T-helper 2 cell treated with Interferon-gamma antibody and Interleukin-4, amounts not matched to agents 5 μg/mL and 100 μg/mL, for 36 hours (primary cell): Measurements from ENCODE around the gene RCSD1.
"Not testable (repeated sequence)": the region's sequence is repeated elsewhere in the genome, so short reads cannot be mapped to it uniquely, and the experiment has no call there.

Experiments
- DNase-seq: peaks from one replicate; pipeline ENCODE4 v3.0.0; 2021; ENCODE audit warnings: low spot score
- H3K27ac Mint-ChIP-seq: one replicate; pipeline ENCODE4 v1.8.0; 2021; ENCODE audit warnings: mild to moderate bottlenecking, mixed read lengths
- H3K27me3 Mint-ChIP-seq: one replicate; pipeline ENCODE4 v1.8.0; 2021; ENCODE audit warnings: low read depth, mixed read lengths
- H3K36me3 Mint-ChIP-seq: one replicate; pipeline ENCODE4 v1.8.0; 2021; ENCODE audit warnings: low read depth, mixed read lengths
- H3K4me1 Mint-ChIP-seq: one replicate; pipeline ENCODE4 v1.8.0; 2021; ENCODE audit warnings: low read depth, mixed read lengths
- H3K4me3 Mint-ChIP-seq: one replicate; pipeline ENCODE4 v1.8.0; 2022; ENCODE audit warnings: mild to moderate bottlenecking, moderate library complexity, mixed read lengths
- H3K9me3 Mint-ChIP-seq: one replicate; pipeline ENCODE4 v1.8.0; 2021; ENCODE audit warnings: mixed read lengths

Gene RCSD1

GRCh38 chr1:167739752-167740151, 109.7 kb downstream of the RCSD1 start:
- DNase-seq = no peak
- Mint-ChIP-seq H3K27me3 (no peaks in the 10 kb centered on the region), H3K4me1 (peaks cover 4% of the 10 kb centered on the region), H3K27ac (no peak overlapping the region), H3K9me3 (no peaks in the 10 kb centered on the region), H3K4me3 (no peak overlapping the region), H3K36me3 (peaks cover 5% of the 10 kb centered on the region)

DNA sequence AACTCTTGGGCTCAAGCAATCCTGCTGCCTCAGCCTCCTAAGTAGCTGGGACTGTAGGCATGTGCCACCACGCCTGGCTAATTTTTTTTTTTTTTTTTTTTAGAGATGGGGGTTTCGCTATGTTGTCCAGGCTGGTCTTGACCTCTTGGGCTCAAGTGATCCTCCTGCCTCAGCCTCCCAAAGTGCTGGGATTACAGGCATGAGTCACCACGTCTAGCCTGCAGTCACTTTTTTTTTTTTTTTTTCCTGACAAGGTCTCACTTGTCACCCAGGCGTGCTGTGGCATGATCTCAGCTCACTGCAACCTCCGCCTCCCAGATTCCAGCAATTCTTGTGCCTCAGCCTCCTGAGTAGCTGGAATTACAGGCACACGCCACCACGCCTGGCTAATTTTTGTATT, 111.1 kb downstream of the RCSD1 start:
- H3K9me3 Mint-ChIP-seq, H3K4me1 Mint-ChIP-seq, H3K36me3 Mint-ChIP-seq, H3K27me3 Mint-ChIP-seq, DNase-seq, H3K4me3 Mint-ChIP-seq, H3K27ac Mint-ChIP-seq: not testable (repeated sequence)

DNA sequence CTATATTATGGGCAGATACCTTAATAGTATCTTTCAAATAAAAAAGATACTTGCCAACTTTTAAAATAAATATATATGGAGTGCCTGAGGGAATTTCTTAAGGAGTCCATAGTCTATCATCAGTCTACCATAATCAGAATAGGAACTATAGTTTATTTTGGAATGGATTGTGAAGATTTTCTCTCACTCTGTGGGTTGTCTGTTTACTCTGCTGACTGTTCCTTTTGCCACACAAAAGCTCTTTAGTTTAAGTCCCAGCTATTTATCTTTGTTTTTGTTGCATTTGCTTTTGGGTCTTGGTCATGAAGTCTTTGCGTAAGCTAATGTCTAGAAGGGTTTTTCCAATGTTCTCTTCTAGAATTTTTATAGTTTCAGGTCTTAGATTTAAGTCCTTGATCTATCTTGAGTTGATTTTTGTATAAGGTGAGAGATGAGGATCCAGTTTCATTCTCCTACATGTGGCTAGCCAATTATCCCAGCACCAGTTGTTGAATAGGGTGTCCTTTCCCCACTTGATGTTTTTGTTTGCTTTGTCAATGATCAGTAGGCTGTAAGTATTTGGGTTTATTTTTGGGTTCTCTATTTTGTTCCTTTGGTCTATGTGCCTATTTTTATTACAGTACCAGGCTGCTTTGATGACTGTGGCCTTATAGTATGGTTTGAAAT, 112.5 kb downstream of the RCSD1 start:
- H3K4me3 Mint-ChIP-seq, H3K27ac Mint-ChIP-seq, H3K9me3 Mint-ChIP-seq, DNase-seq, H3K4me1 Mint-ChIP-seq, H3K36me3 Mint-ChIP-seq, H3K27me3 Mint-ChIP-seq: not testable (repeated sequence)

DNA sequence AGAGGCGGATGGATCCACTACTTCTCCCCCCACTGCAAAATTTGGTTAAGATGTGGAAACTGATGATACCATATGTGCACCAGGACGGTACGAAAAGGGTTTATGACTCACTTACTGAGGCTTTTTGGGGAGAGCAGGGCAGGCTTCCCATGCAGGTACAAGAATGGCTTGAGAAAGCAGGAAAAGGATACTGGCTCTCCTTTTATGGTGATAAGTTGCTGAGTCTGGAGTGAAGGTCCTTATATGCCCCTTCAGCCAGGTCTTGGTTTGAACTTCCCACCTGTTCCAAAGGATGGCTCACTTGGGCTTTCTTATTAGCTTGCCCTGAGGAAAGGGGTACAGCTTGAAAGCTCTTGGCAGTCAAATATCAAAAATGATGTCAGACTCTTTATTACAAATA, 114.9 kb downstream of the RCSD1 start:
- DNase-seq = no peak
- Mint-ChIP-seq H3K9me3 (no peaks in the 10 kb centered on the region), H3K27me3 (no peaks in the 10 kb centered on the region)

GRCh38 chr1:167746013-167746672, 116.1 kb downstream of the RCSD1 start:
- Mint-ChIP-seq H3K27ac (no peak overlapping the region), H3K9me3 (no peaks in the 10 kb centered on the region)

More for the DNA sequence above, 114.9 kb downstream of the RCSD1 start:
- Mint-ChIP-seq H3K27ac (no peak overlapping the region), H3K36me3 (no peaks in the 10 kb centered on the region), H3K4me3 (no peak overlapping the region), H3K4me1 (peaks cover 7% of the 10 kb centered on the region)

GRCh38 chr1:167746988-167747655, 117.1 kb downstream of the RCSD1 start:
- H3K27ac Mint-ChIP-seq = no peak overlapping the region
- no peaks in the 10 kb centered on the region for H3K27me3 Mint-ChIP-seq
- H3K36me3 Mint-ChIP-seq = no peaks in the 10 kb centered on the region
- no peaks in the 10 kb centered on the region for H3K9me3 Mint-ChIP-seq
- H3K4me1 Mint-ChIP-seq = peaks cover 10% of the 10 kb centered on the region
- no peak overlapping the region for H3K4me3 Mint-ChIP-seq
- no peak for DNase-seq

More at GRCh38 chr1:167746013-167746672, 116.1 kb downstream of the RCSD1 start:
- Mint-ChIP-seq H3K4me3 (no peak overlapping the region), H3K27me3 (no peaks in the 10 kb centered on the region), H3K36me3 (no peaks in the 10 kb centered on the region), H3K4me1 (peaks cover 7% of the 10 kb centered on the region)
- no peak for DNase-seq

DNA sequence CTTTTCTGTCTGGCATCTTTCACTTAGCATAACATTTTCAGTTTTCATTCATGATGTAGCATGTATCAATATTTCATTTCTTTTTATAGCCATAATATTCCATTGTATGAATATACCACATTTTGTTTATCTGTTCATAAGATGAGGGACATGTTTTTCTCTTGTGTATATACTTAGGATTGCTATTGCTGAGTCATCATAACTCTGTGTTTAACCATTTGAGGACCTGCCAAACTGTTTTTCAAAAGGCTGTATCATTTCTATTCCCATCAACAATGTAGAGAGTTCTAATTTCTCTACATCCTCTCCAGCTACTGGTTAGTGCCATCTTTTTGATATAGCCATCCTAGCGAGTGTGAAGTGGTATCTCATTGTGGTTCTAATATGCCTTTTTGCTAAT, 118.0 kb downstream of the RCSD1 start:
- Mint-ChIP-seq H3K27me3 (no peaks in the 10 kb centered on the region), H3K4me3 (no peak overlapping the region), H3K4me1 (peaks cover 15% of the 10 kb centered on the region), H3K36me3 (no peaks in the 10 kb centered on the region), H3K27ac (no peak overlapping the region), H3K9me3 (no peaks in the 10 kb centered on the region)
- DNase-seq = no peak

- H3K36me3 Mint-ChIP-seq = no peaks in the 10 kb centered on the region
- peaks cover 16% of the 10 kb centered on the region for H3K4me1 Mint-ChIP-seq
- no peak overlapping the region for H3K4me3 Mint-ChIP-seq
- no peaks in the 10 kb centered on the region for H3K9me3 Mint-ChIP-seq
- no peaks in the 10 kb centered on the region for H3K27me3 Mint-ChIP-seq
- H3K27ac Mint-ChIP-seq = no peak overlapping the region
- no peak for DNase-seq
These were observed 118.9 kb downstream of the RCSD1 start for GRCh38 chr1:167748906-167749305.

DNA sequence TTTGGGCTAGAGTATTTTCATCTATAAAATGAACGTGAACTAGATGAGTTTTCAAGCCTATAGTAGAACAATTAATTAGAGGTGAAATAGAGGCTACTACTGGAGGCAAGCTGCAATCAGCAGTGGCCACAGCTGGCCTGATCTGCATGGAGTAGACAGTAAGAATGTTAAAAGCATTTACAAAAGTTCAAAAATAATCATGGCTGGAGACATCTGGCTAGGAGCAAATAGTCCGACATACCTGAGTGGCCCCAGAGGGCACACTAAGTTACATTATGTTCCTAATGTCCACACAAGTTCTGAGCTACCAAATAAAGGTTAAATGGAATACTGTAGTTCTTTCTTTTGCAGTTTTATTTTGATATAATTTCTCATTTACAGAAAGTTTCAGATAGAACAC, 119.7 kb downstream of the RCSD1 start:
- Mint-ChIP-seq H3K27ac (no peak overlapping the region), H3K36me3 (no peaks in the 10 kb centered on the region), H3K27me3 (no peaks in the 10 kb centered on the region), H3K9me3 (no peaks in the 10 kb centered on the region), H3K4me3 (no peak overlapping the region), H3K4me1 (peaks cover 16% of the 10 kb centered on the region)
- DNase-seq = no peak

GRCh38 chr1:167750641-167751040, 120.6 kb downstream of the RCSD1 start:
- no peak for DNase-seq
- H3K27me3 Mint-ChIP-seq = no peaks in the 10 kb centered on the region
- H3K27ac Mint-ChIP-seq = no peak overlapping the region
- no peaks in the 10 kb centered on the region for H3K9me3 Mint-ChIP-seq
- no peaks in the 10 kb centered on the region for H3K36me3 Mint-ChIP-seq
- no peak overlapping the region for H3K4me3 Mint-ChIP-seq
- H3K4me1 Mint-ChIP-seq = peaks cover 16% of the 10 kb centered on the region

DNA sequence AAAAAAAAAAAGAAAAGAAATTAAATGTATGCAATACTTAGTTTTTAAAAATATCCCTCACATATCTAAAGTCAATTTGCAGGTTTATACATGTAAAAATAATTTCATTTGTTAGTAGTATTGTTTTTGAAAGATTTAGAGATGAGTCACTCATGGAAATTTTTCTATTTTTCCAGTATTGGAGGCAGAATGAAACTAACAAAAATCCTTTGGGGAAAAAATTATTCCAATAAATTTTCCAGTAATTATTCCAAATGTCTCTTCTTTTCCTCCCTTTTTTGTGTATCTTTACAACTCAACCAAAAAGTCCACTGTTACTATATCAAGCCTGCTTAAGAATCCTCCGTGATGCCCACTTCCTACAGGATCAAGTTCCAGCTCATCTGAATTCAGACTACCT, 121.6 kb downstream of the RCSD1 start:
- Mint-ChIP-seq H3K27ac (no peak overlapping the region), H3K4me3 (no peak overlapping the region)

DNA sequence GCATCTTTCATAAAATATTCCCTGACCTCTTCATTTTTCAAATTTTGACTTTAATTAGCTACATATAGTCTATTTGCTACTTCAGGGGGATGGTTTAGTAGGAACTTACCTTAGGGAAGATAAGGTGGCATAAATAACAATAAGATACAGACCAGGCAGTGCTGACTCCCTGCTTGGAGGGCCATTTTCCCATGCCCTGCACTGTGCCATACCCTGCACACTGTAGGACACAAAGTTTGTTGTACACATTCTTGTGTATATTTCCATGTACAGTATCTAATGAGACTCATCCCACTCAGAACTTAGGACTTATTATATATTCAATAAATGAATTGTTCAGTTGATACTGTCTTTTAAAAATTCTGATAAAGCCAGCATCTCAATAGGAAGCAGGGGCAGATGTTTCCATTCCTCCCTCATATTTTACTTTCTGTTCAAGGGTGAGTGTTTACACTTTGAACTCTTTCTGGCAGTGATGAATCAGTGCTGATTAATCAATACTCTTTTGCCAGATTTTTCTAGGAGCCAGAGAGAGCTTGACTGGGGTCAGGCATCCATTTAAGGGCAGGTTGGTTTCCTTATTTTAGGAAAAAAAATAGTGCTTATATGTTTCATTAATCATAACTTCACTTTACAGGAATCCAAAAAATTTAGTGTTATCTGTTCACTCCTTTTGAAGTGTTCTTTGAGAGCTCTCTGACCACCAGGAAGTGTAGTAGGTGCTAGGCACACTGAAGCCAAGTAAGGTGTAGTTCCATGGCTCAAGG, 122.4 kb downstream of the RCSD1 start:
- DNase-seq = no peak
- Mint-ChIP-seq H3K36me3 (no peaks in the 10 kb centered on the region), H3K4me1 (peaks cover 16% of the 10 kb centered on the region), H3K9me3 (no peaks in the 10 kb centered on the region), H3K27me3 (no peaks in the 10 kb centered on the region), H3K4me3 (no peak overlapping the region), H3K27ac (peak overlapping the region; percentile 4)

More for the DNA sequence above, 121.6 kb downstream of the RCSD1 start:
- H3K9me3 Mint-ChIP-seq = no peaks in the 10 kb centered on the region
- H3K36me3 Mint-ChIP-seq = no peaks in the 10 kb centered on the region
- no peak for DNase-seq
- no peaks in the 10 kb centered on the region for H3K27me3 Mint-ChIP-seq
- H3K4me1 Mint-ChIP-seq = peaks cover 16% of the 10 kb centered on the region

- Mint-ChIP-seq H3K9me3 (no peaks in the 10 kb centered on the region), H3K27me3 (no peaks in the 10 kb centered on the region), H3K4me3 (no peak overlapping the region), H3K4me1 (peaks cover 16% of the 10 kb centered on the region), H3K27ac (no peak overlapping the region), H3K36me3 (no peaks in the 10 kb centered on the region)
- no peak for DNase-seq
These were observed 125.6 kb downstream of the RCSD1 start for GRCh38 chr1:167755654-167756053.
